Mucosa of descending colon (tissue), 3 donors: ENCODE data around the gene LRP2. TPM values are rescaled to one million over a fixed set of nuclear protein-coding genes. Genes with fewer than 3 reads are reported as not detected.
"Not testable (repeated sequence)": the region's sequence is repeated elsewhere in the genome, so short reads cannot be mapped to it uniquely, and the experiment has no call there.

Experiments
- ATAC-seq: fragments of 200-7000 bp; cut with Tn5 transposase; one replicate; pipeline ENCODE4 v1.9.1; 2020; ENCODE audit warnings: mild to moderate bottlenecking, moderate library complexity
- DNase-seq, 3 donors: peaks; one replicate each; pipeline ENCODE4 v3.0.0-alpha.2; 2020
- H3K36me3 ChIP-seq: fragments of 200-600 bp; one replicate; pipeline ENCODE4 v1.8.0; 2021; ENCODE audit warnings: low read depth, mild to moderate bottlenecking
- H3K4me1 ChIP-seq: fragments of 200-600 bp; one replicate; pipeline ENCODE4 v1.8.0; 2021; ENCODE audit warnings: low read depth, mild to moderate bottlenecking
- H3K4me3 ChIP-seq: fragments of 200-600 bp; one replicate; pipeline ENCODE4 v1.8.0; 2021; ENCODE audit warnings: mild to moderate bottlenecking
- H3K9me3 ChIP-seq: fragments of 200-600 bp; one replicate; pipeline ENCODE4 v1.8.0; 2021; ENCODE audit warnings: mild to moderate bottlenecking
- intact Hi-C, 2 donors: fragments of 100-400 bp; cut with DNase I in 1 of 2; cut with micrococcal nuclease in 1 of 2; formaldehyde crosslinking; loops; one replicate each; pipeline versions ENCODE4 v1.11.0 to v1.11.1; 2022; cut with DNase I, micrococcal nuclease
- total RNA-seq, 3 donors: library from RNA; stranded (reverse); fragmentation: NEBNext Ultra II Directional in 2 of 3; extraction: Animal tissue kit (Norgen Biotek cat#: 25700) in 2 of 3; gene quantifications; one replicate each; pipeline versions ENCODE4 v1.2.1 to v1.2.4, GENCODE V29; 2021 to 2023
- TF ChIP-seq, protein P1 (sequence below): fragments of 200-600 bp; IDR thresholded peaks from one replicate; pipeline ENCODE4 v1.8.0; 2022; ENCODE audit warnings: antibody characterized with exemption, mild to moderate bottlenecking
- donor health status: DM: no; HTN: no; CAD: no; lungs with moderate emphysema.
- donor health status: DM: no; HTN: no; CAD: no.
- donor health status: DM: no; HTN: yes; CAD: no.

Gene LRP2
- total RNA-seq, 3 donors from 2014 or later, result 0.06 TPM; not detected in 2

DNA sequence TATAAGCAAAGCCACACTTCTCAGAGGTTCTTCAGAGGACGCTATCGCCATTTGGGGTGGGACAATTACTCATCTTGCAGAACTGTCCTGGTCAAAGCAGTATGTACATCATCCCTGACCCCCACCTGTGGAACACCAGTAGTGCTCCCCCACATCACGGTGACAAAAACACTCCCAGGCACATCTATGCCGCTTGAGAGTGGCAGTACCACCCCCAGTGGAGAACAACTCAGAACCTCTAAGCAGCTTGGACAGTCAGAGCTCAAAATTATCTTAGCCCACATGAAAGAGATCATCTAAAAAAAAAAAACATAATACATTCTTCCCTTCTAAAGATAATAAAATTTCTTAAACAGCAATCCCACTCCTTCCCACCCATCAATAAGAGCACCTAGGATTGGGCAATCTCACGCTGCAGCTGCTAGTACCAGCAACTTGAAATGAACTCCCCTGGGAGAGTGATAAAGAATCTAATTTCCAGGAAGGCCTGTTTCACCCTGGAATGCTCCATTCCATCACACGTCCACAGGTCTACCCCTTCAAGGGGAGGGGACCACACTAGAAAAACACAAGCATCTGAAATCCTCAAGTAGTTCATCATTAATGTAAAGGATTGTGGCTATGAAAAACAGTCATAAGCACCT lies 31.7 kb downstream of the LRP2 start:
- no peak for DNase-seq
- ATAC-seq, result no peak
- no peaks in the 10 kb centered on the region for H3K4me1 ChIP-seq
- TF ChIP-seq, protein P1, sequence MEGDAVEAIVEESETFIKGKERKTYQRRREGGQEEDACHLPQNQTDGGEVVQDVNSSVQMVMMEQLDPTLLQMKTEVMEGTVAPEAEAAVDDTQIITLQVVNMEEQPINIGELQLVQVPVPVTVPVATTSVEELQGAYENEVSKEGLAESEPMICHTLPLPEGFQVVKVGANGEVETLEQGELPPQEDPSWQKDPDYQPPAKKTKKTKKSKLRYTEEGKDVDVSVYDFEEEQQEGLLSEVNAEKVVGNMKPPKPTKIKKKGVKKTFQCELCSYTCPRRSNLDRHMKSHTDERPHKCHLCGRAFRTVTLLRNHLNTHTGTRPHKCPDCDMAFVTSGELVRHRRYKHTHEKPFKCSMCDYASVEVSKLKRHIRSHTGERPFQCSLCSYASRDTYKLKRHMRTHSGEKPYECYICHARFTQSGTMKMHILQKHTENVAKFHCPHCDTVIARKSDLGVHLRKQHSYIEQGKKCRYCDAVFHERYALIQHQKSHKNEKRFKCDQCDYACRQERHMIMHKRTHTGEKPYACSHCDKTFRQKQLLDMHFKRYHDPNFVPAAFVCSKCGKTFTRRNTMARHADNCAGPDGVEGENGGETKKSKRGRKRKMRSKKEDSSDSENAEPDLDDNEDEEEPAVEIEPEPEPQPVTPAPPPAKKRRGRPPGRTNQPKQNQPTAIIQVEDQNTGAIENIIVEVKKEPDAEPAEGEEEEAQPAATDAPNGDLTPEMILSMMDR, result no peak
- intact Hi-C loops, result no loop called here
- H3K4me3 ChIP-seq, result no peak overlapping the region
- no peaks in the 10 kb centered on the region for H3K9me3 ChIP-seq
- no peaks in the 10 kb centered on the region for H3K36me3 ChIP-seq

DNA sequence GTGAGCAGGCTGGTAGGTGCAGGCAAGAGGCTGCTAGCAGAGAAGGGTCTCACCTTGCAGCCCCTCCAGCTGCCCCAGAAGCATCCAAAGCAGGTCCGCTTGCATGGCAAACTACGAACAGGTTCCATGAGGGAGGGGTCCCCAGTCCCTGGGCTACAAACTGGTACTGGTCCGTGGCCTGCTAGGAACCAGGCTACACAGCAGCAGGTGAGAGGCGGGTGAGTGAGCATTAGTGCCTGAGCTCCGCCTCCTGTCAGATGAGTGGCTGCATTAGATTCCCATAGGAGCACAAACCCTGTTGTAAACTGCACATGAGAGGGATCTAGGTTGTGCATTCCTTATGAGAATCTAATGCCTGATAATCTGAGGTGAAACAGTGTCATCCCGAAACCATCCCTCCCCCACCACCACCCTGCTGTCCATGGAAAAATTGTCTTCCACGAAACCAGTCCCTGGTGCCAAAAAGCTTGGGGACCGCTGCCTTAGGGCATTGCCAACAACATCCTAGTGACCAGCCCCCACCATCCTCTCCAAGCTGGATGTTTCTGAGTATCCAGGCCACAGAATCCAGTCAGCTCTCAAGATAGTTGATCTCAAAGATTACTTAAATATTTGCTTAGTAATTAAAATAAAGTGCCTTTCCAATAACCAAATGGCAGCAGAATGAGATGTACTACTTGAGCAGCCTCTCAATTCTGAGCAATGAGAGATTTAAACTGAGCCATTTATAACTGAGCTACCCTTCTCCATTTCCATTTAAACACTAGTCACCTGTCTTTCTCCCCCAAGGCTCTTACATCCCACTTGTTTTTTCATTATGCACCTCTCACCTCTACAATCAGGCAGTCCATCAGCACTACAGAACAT lies 32.4 kb downstream of the LRP2 start:
- TF ChIP-seq, protein P1, result no peak
- no peaks in the 10 kb centered on the region for H3K36me3 ChIP-seq
- intact Hi-C loops, result no loop called here
- ATAC-seq, result no peak
- no peaks in the 10 kb centered on the region for H3K4me1 ChIP-seq
- H3K9me3 ChIP-seq, result no peaks in the 10 kb centered on the region
- DNase-seq, result no peak
- H3K4me3 ChIP-seq, result no peak overlapping the region

DNA sequence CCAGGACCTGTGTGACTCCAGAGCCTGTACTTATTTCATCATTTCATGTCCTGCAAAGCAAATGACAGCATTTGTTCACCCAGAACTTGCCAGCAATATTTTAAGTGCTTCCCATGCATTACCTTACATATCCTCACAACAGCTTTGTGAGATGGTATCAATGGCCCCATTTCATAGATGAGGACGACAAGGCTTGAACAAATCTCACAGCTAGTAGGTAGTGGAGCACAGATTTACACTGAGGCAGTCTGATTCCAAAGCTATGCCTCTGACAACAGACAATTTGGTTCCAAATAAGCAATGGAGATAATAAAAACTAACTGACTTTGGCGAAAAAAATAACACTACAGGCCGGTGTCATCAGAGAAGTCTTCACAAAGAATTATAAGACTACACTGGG lies 33.5 kb downstream of the LRP2 start:
- no peak overlapping the region for H3K4me3 ChIP-seq
- no peak for DNase-seq
- intact Hi-C loops, result no loop called here
- no peaks in the 10 kb centered on the region for H3K9me3 ChIP-seq
- TF ChIP-seq, protein P1, result no peak
- no peaks in the 10 kb centered on the region for H3K36me3 ChIP-seq
- no peak for ATAC-seq
- no peaks in the 10 kb centered on the region for H3K4me1 ChIP-seq

DNA sequence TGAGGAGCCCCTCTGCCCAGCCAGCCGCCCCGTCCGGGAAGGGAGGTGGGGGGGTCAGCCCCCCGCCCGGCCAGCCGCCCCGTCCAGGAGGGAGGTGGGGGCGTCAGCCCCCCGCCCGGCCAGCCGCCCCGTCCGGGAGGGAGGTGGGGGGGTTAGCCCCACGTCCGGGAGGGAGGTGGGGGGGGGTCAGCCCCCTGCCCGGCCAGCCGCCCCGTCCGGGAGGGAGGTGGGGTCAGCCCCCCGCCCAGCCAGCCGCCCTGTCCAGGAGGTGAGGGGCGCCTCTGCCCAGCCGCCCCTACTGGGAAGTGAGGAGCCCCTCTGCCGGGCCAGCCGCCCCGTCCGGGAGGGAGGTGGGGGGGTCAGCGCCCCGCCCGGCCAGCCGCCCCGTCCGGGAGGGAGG lies 34.5 kb downstream of the LRP2 start:
- H3K4me3 ChIP-seq, DNase-seq, ATAC-seq, H3K4me1 ChIP-seq, intact Hi-C loops, H3K9me3 ChIP-seq, H3K36me3 ChIP-seq: not testable (repeated sequence)

DNA sequence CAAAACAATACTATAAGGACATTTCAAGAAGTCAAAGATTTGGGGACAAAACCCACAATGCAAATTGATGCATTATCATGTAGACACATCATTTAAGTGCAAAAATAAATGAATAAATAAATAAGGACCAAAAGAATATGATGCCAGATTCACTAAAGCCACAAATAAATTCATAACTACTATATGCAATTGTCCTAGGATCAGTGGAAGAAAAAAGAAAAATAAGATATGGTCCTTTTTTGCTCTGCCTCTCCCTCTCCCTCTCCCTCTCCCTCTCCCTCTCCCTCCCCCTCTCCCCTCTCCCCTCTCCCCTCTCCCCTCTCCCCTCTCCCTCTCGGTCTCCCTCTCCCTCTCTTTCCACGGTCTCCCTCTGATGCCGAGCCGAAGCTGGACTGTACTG lies 36.4 kb downstream of the LRP2 start:
- H3K4me1 ChIP-seq, H3K4me3 ChIP-seq, H3K36me3 ChIP-seq, DNase-seq, ATAC-seq, H3K9me3 ChIP-seq, intact Hi-C loops: not testable (repeated sequence)

DNA sequence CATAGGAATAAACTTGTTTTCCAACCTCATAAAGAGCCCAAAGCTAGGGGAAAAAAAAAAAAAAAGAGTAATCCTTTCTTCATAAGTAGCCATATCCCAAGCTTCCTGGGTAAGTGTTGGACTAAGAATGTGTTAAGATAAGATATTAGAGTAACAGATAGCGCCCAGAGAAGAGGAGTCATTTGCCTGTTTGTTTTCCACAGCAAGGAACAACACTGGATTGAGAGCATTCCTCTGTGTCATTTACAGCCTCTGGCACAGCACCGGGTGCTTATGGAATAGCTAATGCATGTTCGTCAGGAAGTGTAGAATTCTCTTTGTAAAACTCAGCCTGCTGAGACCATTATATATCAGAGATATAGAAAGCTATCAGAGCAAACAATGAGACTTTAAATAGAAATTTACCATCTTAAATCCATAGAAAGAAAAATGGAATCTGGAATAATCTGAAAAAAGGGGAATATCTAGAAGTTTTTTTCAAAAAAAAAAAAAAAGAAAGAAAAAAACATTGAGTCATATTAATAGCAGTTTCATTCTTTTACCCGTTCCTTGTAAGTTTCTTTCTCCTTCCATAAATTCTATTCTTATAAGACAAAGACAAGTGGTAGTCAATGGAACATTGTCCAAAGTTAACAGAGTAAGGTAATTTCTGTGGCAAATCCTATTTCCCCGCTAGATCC lies 37.6 kb downstream of the LRP2 start:
- Histone ChIP-seq H3K4me1 (no peaks in the 10 kb centered on the region), H3K4me3 (no peak overlapping the region), H3K9me3 (no peaks in the 10 kb centered on the region), H3K36me3 (no peaks in the 10 kb centered on the region)
- DNase-seq, result no peak
- intact Hi-C loops, result no loop called here
- no peak for ATAC-seq
- TF ChIP-seq, protein P1, result no peak
